ENCODE measurements around the gene BZW1.

- TF ChIP-seq, protein P1, sequence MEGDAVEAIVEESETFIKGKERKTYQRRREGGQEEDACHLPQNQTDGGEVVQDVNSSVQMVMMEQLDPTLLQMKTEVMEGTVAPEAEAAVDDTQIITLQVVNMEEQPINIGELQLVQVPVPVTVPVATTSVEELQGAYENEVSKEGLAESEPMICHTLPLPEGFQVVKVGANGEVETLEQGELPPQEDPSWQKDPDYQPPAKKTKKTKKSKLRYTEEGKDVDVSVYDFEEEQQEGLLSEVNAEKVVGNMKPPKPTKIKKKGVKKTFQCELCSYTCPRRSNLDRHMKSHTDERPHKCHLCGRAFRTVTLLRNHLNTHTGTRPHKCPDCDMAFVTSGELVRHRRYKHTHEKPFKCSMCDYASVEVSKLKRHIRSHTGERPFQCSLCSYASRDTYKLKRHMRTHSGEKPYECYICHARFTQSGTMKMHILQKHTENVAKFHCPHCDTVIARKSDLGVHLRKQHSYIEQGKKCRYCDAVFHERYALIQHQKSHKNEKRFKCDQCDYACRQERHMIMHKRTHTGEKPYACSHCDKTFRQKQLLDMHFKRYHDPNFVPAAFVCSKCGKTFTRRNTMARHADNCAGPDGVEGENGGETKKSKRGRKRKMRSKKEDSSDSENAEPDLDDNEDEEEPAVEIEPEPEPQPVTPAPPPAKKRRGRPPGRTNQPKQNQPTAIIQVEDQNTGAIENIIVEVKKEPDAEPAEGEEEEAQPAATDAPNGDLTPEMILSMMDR (IDR thresholded peaks at IDR 0.05; ENCODE audit: low read length) = no peak
- TF ChIP-seq EZH2phosphoT487 (IDR thresholded peaks at IDR 0.05; ENCODE audit: low read length) (no peak), EZH2 (optimal IDR thresholded peaks at IDR 0.05; ENCODE audit: low read depth, low read length) (no peak)
These were observed 44.4 kb upstream of the BZW1 start for GRCh38 chr2:200767111-200767885.

Measured in MM.1S (cell line).